ENCODE measurements around the gene DNAJC4.
A peak's percentile ranks its signal among the peaks of the same experiment; 100 is the strongest.

The DNAJC4 gene

GRCh38 chr11:64201543-64201942, 28.8 kb upstream of the DNAJC4 start:
- no peak for TF ChIP-seq CTCF (IDR thresholded peaks at IDR 0.05; ENCODE audit: low read depth, low read length, missing control alignments)
- in situ Hi-C loops (cut with HindIII; ENCODE audit: low pct_ligation_motif_present, low sequenced_read_pairs) = no loop called here
- no peak for DNase-seq

GRCh38 chr11:64202992-64203391, 27.4 kb upstream of the DNAJC4 start:
- in situ Hi-C loops (cut with HindIII; ENCODE audit: low pct_ligation_motif_present, low sequenced_read_pairs) = no loop called here
- Histone ChIP-seq H3K36me3 (replicated peaks) (peaks cover 71% of the 10 kb centered on the region), H3K4me3 (ENCODE audit: low read depth, low read length) (no peak overlapping the region), H3K27ac (no peak overlapping the region), H3K27me3 (replicated peaks) (no peaks in the 10 kb centered on the region)
- no peak for DNase-seq
- TF ChIP-seq CTCF (IDR thresholded peaks at IDR 0.05; ENCODE audit: low read depth, low read length, missing control alignments) = no peak

More at GRCh38 chr11:64201543-64201942, 28.8 kb upstream of the DNAJC4 start:
- H3K27ac ChIP-seq = no peak overlapping the region
- H3K27me3 ChIP-seq (replicated peaks) = no peaks in the 10 kb centered on the region
- H3K36me3 ChIP-seq (replicated peaks) = peaks cover 80% of the 10 kb centered on the region
- H3K4me3 ChIP-seq (ENCODE audit: low read depth, low read length) = no peak overlapping the region

GRCh38 chr11:64203421-64204079, 26.8 kb upstream of the DNAJC4 start:
- H3K27me3 ChIP-seq (replicated peaks) = no peaks in the 10 kb centered on the region
- in situ Hi-C loops (cut with HindIII; ENCODE audit: low pct_ligation_motif_present, low sequenced_read_pairs) = no loop called here
- H3K36me3 ChIP-seq (replicated peaks) = peaks cover 65% of the 10 kb centered on the region
- no peak overlapping the region for H3K4me3 ChIP-seq (ENCODE audit: low read depth, low read length)
- no peak for TF ChIP-seq CTCF (IDR thresholded peaks at IDR 0.05; ENCODE audit: low read depth, low read length, missing control alignments)
- DNase-seq = no peak
- H3K27ac ChIP-seq = no peak overlapping the region

- Histone ChIP-seq H3K27ac (no peak overlapping the region), H3K4me3 (ENCODE audit: low read depth, low read length) (no peak overlapping the region), H3K36me3 (replicated peaks) (peaks cover 62% of the 10 kb centered on the region), H3K27me3 (replicated peaks) (no peaks in the 10 kb centered on the region)
- TF ChIP-seq CTCF (IDR thresholded peaks at IDR 0.05; ENCODE audit: low read depth, low read length, missing control alignments) = no peak
- no peak for DNase-seq
- in situ Hi-C loops (cut with HindIII; ENCODE audit: low pct_ligation_motif_present, low sequenced_read_pairs) = no loop called here
Measured at GRCh38 chr11:64204080-64204440, 26.3 kb upstream of the DNAJC4 start.

GRCh38 chr11:64204464-64204989, 25.8 kb upstream of the DNAJC4 start:
- DNase-seq = peak; percentile 86
- no peak overlapping the region for H3K4me3 ChIP-seq (ENCODE audit: low read depth, low read length)
- peak overlapping the region; percentile 7 for H3K27ac ChIP-seq
- H3K27me3 ChIP-seq (replicated peaks) = no peaks in the 10 kb centered on the region
- peaks cover 59% of the 10 kb centered on the region for H3K36me3 ChIP-seq (replicated peaks)
- in situ Hi-C loops (cut with HindIII; ENCODE audit: low pct_ligation_motif_present, low sequenced_read_pairs) = no loop called here
- peak; percentile 87 for TF ChIP-seq CTCF (IDR thresholded peaks at IDR 0.05; ENCODE audit: low read depth, low read length, missing control alignments)
